OCI-LY1 (cell line): ENCODE results near the gene KRT8.
A peak's percentile ranks its signal among the peaks of the same experiment; 100 is the strongest.

Experiments used
- CTCF ChIP-seq: fragments of 200-600 bp; sonication (generic), shearing (Covaris generic); IDR thresholded peaks from 2 replicates; pipeline ENCODE4 v1.5.1; 2017; ENCODE audit warnings: mild to moderate bottlenecking, antibody characterized with exemption, low read length, moderate library complexity, mixed read lengths
- EZH2 ChIP-seq: fragments of 200-600 bp; sonication (generic), shearing (Covaris generic); IDR thresholded peaks from 2 replicates; pipeline ENCODE4 v1.8.0; 2017; ENCODE audit warnings: borderline replicate concordance, mixed run types, mild to moderate bottlenecking, antibody characterized with exemption, low read length, moderate library complexity, mixed read lengths

- TF ChIP-seq CTCF, result peak; percentile 96
- TF ChIP-seq EZH2, result no peak
Observed at GRCh38 chr12:52884526-52885293, 20.2 kb downstream of the KRT8 start.
